GM18520 (cell line): ENCODE data around the gene TNPO1.

Experiments used
- ATAC-seq: cut with Tn5 transposase; IDR thresholded peaks from one replicate; pipeline ENCODE4 v1.9.1; 2021; ENCODE audit not compliant: unreplicated experiment

TNPO1 gene

DNA sequence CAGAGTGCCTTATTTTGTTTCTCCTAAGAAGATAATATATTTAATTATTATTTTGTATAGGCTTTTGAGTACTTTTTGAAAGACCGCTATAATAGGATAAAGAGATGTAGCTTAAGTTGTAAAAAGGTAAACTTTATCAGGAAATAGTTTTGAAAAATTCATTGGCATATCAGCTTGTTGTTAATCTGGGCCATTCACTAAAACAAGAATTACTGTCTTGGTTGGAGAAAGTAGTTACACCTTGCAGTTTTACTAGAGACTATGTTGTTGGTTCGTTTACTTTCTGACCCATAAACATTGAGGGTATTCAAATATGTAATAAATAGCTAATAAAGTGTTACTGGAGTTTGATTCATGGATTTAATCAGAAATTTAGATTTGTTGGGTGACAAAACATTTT is 33.7 kb downstream of the TNPO1 start:
- no peak for ATAC-seq

DNA sequence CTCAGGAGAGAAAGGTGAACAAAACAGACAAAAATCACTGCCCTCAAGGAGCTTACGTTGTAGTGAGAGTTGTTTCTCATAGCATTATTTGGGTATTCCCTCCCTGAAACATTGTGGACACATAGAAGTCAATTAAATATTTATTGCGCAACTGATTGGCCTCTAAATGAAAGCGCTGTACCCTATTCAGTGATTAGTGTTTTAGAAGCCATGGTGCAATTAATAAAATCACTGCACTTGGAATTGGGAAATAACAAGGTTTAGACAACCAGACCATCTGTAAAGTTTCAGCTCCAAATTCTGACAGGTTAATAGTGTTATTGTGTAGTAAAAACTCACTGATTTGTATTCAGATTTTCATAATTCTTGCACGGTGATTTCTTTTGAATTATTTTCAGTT is 35.9 kb downstream of the TNPO1 start:
- no peak for ATAC-seq

DNA sequence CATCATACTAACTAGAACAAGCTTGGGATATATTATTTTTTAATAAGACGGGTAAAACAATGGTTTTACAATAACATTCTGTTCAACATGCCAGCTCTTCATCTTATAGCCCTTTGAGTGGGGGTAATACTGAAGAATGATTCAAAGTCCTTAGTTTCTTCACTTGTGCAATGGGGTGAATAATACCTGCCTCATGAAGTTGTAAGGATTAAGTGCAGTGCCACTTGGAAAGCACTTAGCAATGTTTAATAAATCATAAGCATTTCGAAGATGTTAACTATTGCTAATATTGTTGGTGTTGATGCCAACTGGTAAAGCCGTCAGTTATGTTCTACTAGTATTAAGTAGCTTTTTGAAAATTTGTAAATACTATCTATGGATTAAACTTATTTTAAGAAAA is 38.0 kb downstream of the TNPO1 start:
- ATAC-seq: no peak

- no peak for ATAC-seq
Observed at GRCh38 chr5:72855821-72856220, 39.4 kb downstream of the TNPO1 start.

- ATAC-seq: no peak
Observed at GRCh38 chr5:72857396-72857795, 40.9 kb downstream of the TNPO1 start.

DNA sequence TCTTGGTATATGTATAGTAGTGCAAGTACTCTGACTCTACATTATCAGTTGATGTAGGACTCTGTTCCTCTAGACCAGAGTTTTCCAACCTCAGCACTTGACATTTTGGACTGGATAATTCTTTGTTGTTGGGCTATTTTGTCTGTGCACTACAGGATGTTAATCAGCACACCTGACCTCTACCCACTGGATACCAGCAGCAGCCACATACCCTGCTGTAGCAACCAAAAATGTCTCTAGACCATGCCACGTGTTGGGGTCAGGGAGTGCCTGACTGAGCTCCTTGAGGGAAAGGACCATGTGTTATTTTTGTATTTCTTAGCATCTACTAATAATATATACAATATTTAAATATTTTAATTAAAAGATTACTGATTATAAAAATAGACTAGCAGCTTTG is 42.7 kb downstream of the TNPO1 start:
- no peak for ATAC-seq

DNA sequence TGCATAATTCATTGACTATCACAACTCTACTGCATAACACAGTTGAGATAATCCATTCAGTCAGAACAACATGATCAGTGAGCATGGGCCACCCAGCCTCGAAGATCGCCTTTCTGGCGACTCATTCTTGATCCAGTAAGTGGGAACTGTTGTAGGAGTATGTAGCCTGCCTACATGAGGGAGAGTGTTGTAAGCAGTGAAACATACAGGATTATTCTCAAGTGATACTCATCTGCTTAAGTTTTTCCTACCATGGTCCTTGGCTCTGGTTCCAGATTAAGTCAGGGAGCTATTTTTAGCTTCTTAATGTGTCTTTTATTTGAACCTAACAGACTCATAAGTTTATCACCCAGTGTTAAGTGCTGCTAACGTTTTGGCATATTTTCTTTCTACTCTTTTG is 44.0 kb downstream of the TNPO1 start:
- no peak for ATAC-seq

GRCh38 chr5:72871366-72872024 is 55.0 kb downstream of the TNPO1 start:
- ATAC-seq: no peak

- ATAC-seq: no peak
Observed at GRCh38 chr5:72878854-72879253, 62.4 kb downstream of the TNPO1 start.

- no peak for ATAC-seq
Observed at GRCh38 chr5:72882989-72883388, 66.5 kb downstream of the TNPO1 start.

- no peak for ATAC-seq
Observed at GRCh38 chr5:72883850-72884249, 67.4 kb downstream of the TNPO1 start.

GRCh38 chr5:72884892-72885291 is 68.4 kb downstream of the TNPO1 start:
- no peak for ATAC-seq

DNA sequence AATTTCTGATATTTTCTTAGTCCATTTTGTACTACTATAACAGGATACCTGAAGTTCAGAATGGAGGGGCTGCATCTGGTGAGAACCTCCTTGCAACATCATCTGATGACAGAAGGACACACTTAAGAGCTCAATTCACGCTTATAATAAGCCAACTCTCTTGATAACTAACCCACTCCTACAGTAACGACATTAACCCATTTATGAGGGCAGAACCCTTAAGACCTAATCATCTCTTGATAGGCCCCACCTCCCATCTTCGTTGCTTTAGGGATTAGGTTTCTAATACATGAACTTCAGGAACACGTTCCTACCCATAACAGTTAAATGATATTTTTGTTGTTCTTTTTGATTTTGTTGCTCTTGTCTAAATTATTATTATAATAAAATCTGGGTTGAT is 69.4 kb downstream of the TNPO1 start:
- no peak for ATAC-seq

GRCh38 chr5:72888595-72888994 is 72.1 kb downstream of the TNPO1 start:
- ATAC-seq: no peak

- no peak for ATAC-seq
Observed at GRCh38 chr5:72889324-72889723, 72.9 kb downstream of the TNPO1 start.

GRCh38 chr5:72892846-72893245 is 76.4 kb downstream of the TNPO1 start:
- no peak for ATAC-seq

- ATAC-seq: no peak
Observed at GRCh38 chr5:72895758-72896157, 79.3 kb downstream of the TNPO1 start.

DNA sequence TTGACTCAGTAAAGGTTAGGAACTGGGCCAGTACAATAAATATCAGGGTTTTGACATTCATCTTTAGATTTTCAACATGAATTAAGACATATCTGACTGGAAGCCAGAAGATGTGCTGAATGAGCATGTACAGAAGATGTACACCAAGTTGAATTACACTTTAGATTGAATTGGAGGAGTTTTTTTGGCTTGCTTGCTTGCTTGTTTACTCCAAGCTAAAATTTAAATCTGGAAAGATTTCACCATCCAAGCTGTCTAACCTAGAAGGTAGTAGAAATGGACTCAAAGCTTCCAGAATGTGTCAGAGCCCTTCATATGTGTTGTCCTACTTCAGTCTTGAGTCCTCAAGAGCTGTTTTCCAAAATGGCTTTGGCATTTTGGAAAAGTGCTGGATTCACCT is 90.3 kb downstream of the TNPO1 start:
- no peak for ATAC-seq

GRCh38 chr5:72908664-72909063 is 92.2 kb downstream of the TNPO1 start:
- no peak for ATAC-seq

DNA sequence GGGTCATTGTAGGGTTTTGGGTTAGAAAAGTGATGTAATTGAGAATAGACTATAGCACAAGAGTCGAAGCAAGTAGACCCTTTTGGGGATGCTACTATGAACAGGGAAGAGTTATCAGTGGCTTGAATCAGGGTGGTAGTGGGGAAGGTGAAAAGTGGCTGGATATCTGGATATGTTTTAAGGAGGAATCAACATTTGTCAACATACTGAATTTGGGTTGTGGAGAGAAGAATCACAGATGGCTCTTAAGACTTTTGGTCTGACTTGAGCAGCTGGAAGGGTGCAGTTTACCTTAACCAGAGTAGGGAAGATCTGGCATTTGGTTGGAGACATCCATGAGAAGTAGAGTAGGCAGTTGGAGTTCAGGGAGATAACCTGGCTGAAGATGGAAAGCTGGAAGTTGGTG is 100.9 kb downstream of the TNPO1 start:
- ATAC-seq: no peak

- no peak for ATAC-seq
Observed at GRCh38 chr5:72920690-72921502, 104.4 kb downstream of the TNPO1 start.

GRCh38 chr5:72921886-72922285 is 105.4 kb downstream of the TNPO1 start:
- ATAC-seq: no peak

GRCh38 chr5:72922422-72922821 is 106.0 kb downstream of the TNPO1 start:
- no peak for ATAC-seq
